LHCN-M2 (cell line): ENCODE results near the gene SFT2D3. TPM values are rescaled to one million over a fixed set of nuclear protein-coding genes. Genes with fewer than 3 reads are reported as not detected.

ENCODE experiments used
- DNase-seq: peaks from one replicate; pipeline ENCODE4 v3.0.0-alpha.2; 2012; ENCODE audit warnings: low read depth
- total RNA-seq: library from RNA; depleted of rRNA; stranded (reverse); fragments of >200 nt; gene quantifications from 2 replicates; pipeline ENCODE4 v1.2.3, GENCODE V29; 2014

SFT2D3 gene
- total RNA-seq, 1 experiment from 2014 or later: 6.0 TPM

DNA sequence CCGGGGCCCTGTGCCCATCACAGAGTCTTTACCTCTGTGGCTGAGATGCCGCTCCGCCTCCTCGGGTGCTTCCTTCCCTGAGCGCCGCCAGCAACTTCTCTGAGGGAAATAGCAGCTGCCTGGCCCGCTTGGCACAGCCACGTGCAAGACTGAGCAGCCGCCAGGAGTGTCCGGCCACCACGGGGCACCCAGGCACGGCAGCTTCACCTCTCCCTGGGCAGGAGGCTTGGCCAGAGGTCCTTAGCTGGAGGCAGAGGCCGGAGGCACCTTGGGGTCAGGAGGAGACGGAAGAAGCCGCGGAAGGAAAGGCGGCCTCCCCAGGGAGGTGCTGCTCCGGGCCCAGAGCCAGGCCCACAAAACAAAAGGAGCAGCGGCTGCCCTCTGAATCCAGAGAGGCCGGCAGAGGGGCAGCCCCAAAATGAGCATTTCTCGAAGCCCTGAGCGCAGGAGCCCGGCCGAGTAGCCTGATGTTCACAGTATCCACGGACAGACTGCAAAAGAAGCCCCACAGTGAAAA is 20.0 kb upstream of the SFT2D3 start:
- DNase-seq: peak; percentile 31

DNA sequence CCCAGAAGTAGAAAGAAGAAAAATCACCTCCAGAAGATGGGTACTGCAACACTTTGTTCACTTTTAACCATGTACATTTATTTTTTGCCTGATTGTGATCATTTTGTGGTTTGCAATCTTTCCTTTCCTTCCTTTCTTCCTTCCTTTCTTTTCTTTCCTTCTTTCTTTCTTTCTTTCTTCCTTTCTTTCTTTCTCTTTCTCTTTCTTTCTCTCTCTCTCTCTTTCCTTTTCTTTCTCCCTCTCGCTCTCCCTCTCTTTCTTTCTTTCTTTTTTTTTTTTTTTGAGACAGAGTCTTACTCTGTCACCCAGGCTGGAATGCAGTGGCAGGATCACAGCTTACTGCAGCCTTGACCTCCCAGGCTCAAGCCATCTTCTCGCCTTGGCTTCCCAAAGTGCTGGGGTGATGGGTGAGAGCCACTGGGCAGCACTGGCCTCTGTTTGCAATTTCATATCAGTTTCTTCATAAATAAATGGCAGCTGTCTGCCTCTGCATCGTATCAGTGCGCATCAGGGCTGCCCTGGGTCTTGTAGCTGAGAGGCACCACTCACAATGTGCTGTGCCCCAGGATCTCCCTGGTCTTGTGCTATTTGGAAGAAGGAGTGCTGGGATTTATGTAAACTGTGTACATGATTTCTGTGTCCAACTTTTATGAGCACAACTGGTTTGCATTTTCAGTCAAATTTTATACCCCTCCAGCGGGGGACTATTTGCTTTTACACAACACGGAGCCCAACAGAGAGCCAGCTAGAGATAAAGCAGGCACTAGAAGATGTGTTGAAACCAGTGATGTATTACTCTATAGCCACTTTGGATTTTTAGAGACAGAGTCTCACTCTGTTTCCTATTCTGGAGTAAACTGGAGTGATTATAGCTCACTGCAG is 19.1 kb upstream of the SFT2D3 start:
- DNase-seq: no peak

DNA sequence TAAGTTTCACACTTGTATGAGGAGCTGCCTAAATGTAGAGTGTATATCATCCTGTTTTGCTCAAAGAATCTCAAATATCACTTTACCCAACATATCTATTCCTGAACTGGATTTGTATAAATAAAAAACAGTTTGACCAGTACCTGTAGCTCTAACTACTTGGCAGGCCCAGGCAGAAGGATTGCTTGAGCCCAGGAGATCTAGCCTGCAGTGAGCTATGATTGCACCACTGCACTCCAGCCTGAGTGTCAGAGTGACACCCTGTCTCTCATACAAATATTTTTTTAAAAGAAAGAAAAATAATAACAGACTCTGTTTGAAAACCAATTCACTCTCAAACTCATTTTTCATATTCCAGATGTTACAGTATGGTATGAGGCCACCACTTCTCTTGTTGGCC is 18.2 kb upstream of the SFT2D3 start:
- DNase-seq: no peak

DNA sequence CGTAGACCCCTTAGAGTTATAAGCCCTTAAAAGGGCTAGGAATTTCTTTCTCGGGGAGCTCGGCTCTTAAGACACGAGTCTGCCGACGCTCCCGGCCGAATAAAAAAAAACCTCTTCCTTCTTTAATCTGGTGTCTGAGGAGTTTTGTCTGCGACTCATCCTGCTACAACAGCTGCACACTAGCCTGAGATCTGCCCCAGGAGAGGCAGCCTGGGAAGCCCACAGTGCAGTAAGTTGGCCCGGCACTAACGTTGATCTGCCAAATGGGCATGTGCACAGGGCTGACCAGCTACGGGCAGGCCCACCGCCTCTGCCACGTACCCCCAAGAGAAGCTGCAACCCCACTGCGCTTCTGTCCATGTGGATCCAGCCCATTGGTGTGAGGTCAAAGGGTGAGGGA is 17.5 kb upstream of the SFT2D3 start:
- peak; percentile 70 for DNase-seq

DNA sequence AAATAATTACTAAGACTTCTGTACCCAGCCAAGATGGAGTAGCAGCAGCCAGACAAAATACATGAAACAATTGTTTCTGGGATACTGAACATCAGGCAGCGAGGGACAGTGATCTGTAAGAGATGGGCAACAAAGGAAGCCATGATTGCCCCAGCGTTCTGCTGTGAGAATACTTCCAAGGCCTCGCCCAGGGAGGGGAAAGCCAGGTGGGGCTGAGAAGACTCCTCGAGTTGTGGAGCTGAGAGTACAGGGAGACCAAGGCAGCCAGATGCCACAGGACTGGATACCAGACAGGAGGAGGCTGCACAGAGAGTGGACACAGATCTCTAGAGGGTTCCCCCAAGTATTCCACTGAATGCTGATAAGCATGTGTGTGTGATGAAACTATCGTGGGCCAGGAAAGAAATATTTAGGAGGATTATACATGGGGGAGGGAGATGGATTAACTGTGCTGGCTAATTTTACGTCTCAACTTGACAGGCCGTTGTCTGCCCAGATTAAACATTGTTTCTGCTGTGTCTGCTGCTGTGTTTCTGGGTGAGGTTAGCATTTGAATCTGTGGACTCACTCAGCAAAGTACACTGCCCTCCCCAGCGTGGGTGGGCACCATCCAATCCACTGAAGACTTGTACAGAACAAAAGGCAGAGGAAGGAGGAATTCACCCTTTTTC is 15.8 kb upstream of the SFT2D3 start:
- DNase-seq: no peak

DNA sequence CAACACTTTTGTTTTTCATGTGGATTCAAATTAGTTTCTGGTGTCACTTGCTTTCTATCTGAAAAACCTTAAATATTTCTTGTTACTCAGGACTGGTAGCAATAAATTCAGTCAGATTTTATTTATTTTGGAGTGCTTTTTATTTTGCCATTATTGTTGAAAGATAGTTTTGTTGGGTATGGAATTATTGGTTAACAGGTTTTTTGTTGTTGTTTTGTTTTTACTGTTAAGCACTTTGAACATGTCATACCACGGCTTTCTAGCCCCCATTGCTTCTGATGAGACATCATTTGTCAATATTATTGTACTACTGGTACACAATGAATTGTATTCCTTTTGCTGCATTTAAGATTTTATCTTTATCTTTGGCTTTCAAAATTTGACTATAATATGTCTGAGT is 12.9 kb upstream of the SFT2D3 start:
- DNase-seq: no peak

DNA sequence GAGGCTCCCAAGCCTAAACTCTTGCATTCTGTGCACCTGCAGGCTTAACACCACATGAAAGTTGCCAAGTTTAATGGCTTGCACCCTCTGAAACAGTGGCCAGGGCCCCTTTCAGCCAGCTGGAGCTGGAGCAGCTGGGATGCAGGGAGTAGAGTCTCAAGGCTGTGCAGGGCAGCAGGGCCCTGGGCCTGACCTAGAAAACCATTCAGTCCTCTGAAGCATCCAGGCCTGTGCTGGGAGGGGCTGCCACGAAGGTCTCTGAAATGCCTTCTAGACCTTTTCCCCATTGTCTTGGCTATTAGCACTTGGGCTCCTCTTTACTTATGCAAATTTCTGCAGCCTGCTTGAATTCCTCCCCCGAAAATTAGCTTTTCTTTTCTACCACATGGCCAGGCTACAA is 10.6 kb upstream of the SFT2D3 start:
- no peak for DNase-seq

DNA sequence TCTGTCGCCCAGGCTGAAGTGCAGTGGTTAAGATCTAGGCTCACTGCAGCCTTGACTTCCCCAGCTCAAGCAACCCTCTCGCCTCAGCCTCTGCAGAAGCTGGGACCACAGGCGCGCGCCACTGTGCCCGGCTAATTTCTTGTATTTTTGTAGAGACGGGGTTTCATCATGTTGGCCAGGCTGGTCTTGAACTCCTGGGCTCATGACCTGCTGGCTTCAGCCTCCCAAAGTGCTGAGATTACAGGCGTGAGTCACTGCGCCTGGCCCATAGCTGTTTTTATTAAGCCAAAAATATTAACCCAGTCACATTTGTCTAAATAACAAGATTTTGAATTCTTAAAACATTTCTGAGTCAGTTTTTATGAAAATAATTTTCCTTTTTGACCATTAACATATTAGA is 6.3 kb upstream of the SFT2D3 start:
- no peak for DNase-seq

DNA sequence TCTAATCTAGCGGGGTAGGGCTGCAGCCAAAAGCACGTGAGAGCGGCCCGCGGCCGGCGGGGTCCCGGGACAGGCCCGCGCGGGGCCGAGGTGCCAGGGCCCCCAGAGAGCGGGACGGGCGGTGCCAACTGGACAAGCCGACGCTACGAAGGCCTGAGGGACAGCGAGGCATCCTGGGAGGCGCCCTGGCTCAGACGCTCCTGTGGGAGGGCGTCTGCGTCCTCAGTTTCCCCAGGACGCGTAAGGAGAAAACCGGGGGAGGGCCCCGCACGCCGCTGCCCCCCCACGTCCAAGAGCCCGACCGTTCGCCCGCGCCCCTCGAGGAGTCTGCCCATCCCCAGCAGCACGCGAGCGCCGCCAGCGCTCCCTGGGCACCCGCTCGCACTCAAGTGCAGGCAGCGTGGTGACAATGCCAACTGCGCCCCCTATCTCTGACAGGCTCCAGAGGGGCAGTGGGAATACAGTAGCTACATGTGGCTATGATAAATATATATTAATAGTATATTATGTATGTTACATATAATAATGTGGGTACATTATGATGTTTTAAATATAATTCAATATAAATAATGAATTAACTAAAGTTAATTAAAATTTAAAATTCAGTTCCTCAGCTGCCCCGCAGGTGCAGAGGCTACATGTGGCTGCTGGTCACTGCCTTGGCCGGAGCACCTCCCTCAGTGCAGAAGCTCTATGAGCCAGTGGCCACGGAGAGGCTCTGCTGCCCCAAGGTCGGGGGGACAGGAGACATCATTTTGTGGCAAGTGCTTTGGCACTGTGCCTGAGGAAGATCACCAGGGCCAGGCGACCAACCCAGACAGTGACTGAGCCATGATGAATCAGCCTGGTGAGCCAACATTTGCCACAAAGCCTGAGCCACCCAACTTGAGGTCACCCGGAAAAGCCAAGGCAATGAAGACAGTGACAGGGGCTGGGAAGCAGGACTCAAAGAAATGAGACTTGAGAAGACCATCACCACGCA is 5.5 kb upstream of the SFT2D3 start:
- peak; percentile 71 for DNase-seq

DNA sequence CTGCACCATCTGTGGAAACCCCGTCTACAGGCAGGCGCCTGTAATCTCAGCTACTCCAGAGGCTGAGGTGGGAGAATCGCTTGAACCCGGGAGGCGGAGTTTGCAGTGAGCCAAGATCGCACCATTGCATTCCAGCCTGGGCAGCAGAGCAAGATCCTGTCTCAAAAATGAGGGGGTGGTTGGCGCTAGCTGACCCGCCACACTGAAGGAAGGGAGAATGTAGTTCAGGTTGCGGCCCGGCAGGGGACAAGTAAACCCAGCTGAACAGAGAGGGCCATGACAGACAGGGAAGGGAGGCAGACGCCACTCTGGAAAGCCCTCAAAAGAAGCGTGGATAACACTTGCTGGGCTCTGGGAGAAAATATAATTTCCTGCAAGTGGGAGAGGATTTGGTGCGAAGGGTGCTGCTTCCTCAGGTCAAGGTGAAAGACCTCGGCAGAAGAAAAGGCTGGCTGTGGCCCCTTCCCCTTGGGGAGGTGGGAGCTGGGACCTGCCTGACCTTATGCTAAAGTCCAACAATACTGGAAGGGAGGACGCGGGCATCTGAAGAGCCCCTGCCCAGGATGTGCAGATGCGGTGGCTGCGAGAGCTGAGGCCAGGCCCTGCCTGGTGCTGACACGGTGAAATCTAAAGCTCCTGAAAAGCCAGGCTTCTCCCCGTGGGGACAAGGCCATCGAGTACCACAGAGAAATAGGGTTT is 3.7 kb upstream of the SFT2D3 start:
- no peak for DNase-seq

DNA sequence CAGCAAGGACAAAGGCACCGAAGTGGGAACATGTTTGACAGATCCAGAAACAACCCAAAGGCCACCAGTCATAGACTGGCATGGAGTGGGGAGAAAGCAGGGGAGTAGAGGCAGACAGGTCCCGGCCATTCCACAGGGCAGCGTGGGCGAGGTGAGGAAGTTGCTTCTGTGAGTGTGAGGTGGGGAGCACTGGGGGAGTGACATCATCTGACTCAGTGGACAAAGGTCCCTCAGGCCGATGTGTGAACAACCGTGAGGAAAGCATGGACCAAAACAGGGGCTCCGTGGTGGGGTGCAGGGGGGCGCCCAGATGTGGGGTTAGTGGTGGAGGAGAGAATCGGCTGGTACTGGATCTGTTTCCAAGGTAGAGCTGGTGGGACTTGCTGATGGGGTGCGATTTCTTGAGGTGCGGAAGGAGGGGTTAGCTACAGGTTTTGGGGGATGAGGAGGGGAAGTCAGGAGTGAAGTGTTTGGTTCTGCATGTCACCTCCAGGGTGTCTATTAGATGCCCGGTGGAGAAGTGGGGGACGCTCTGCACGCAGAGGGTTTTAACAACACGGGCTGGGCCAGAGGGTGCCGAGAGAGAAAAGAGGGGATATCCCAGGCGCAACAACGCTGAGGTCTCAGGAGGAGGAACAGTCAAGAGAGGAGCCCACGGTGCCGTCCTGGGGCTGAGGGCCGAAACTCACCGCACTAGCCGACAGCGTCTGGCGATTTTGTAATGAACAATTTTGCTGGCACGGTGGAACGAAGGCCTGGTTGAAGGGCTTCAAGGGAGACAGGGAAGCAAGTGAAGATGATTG is 2.5 kb upstream of the SFT2D3 start:
- no peak for DNase-seq

DNA sequence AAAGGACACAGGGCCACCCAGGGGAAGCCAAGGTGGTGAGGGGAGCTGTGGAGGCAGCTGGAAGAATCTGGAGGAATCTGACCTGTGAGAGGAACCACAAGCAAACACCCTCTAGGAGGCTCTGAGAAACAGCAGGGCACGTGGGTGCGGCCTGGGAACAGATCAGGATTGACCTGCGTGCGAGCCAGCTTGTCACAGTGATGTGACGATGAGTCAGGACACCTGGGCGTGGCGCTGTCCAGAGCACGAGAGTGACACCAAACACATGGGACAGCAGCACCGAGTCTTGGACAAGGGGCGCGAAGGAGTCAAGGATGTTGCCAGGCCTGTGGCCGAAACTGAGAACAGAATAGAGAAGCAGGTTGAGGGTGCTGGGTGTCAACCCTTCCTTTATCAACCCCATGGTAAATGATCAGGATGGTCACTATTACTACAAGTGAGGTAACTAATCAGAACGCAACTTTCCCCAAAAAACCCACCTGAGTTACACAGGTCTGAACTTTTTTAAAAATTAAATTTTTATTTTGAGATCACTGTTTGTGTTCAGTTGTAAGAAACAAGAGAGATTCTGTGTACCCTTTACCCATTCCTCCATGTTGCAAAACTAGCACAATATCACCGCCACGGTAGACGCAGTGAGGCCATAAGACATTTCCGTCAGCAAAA is 637 bp upstream of the SFT2D3 start:
- DNase-seq: no peak

DNA sequence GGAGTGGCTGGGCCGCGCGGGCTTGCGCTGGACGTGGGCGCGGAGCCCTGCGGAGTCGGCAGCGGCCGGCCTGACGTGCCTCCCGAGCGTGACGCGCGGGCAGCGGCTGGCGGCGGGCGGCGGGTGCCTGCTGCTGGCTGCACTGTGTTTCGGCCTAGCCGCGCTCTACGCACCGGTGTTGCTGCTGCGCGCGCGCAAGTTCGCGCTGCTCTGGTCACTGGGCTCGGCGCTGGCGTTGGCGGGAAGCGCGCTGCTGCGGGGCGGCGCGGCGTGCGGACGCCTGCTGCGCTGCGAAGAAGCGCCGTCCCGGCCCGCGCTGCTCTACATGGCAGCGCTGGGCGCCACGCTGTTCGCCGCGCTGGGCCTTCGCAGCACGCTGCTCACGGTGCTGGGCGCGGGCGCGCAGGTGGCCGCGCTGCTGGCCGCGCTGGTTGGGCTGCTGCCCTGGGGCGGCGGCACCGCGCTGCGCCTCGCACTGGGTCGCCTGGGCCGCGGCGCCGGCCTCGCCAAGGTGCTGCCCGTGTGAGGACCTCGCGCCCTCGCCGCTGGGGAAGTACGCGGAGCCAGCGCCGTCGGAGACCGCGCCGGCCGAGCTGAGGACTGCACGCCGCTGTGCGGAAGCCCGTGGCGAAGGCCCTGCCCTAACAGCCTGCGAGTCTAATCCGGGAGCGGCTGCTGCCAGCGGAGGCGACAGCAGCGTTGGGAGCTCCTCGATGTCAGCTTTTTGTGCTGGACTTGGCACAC is 526 bp downstream of the SFT2D3 start:
- DNase-seq: peak; percentile 68

DNA sequence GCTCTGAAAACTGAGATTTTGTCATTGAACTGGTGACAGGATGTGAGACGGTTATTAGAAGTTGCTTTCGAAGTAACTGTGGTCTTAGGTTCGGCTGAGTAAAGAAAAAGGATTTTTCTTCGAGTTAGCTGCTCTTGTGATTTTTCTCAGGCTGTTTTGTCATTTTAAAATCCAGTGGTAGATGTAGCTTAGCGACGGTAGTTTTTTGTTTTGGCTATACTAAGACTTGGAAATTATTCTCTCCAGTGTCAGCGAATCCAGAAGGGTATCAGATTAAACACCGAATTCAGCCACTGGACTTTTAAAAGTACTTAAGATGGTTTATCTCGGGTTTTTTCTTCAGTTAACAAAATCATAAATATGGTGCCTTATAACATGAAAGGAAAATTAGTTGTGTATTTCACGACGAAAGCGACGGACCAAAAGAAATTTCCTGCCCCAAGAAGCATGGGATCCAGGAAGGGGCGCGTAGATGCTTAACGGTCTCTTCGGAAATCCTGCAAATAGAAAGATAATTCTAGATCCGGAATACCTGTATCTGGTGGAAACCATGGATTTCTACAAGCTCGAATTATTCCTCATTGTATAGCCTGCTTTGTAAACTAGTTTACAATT is 1.2 kb downstream of the SFT2D3 start:
- DNase-seq: no peak

DNA sequence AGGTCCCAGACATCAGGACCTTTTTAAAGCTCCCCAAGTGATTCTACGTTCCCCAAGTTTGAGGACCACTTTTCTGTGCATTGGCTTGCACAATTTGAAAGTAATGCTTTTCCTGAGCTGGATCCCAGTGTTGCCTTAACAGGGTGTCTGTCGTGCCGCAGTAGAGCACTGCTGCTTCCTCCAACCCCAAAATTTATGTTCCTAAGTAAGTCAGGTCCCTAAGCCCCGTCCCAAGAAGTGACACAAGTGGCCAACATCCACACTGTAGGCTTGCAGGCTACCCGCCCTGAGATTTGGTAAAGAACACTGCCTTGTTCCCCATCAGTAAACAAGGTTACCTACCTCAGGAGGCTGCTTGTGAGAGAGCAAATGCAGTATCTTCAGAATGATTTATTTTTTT is 2.0 kb downstream of the SFT2D3 start:
- no peak for DNase-seq

DNA sequence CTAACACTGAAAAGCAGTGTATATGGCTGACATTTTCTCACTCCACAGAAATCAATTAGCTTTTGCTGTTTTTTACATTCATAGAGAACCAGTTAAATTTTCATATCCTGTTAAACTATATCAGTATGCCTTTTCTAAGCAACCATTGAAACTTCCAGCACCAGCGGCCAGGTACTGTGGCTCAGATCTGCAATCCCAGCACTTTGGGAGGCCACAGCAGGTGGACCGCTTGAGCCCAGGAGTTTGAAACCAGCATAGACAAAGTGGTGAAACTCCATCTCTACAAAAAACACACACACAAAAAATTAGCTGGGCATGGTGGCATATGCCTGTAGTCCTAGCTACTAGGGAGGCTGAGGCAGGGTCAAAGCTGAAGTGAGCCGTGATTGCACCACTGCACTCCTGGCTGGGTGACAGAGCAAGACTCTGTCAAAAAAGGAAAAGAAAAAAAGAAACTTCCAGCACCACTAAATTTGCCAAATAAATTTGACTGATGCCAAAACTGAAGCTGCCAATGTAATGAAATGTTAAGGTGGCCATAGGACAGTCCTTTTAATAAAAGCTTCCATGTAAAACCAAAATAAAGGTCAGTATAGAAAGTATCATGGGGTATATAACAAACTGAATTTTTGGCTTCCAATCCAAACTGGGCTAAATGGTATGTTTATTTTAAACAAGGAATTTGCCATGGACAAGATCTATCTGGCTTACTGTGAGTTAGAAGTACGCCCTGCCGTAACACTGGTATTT is 3.5 kb downstream of the SFT2D3 start:
- no peak for DNase-seq

DNA sequence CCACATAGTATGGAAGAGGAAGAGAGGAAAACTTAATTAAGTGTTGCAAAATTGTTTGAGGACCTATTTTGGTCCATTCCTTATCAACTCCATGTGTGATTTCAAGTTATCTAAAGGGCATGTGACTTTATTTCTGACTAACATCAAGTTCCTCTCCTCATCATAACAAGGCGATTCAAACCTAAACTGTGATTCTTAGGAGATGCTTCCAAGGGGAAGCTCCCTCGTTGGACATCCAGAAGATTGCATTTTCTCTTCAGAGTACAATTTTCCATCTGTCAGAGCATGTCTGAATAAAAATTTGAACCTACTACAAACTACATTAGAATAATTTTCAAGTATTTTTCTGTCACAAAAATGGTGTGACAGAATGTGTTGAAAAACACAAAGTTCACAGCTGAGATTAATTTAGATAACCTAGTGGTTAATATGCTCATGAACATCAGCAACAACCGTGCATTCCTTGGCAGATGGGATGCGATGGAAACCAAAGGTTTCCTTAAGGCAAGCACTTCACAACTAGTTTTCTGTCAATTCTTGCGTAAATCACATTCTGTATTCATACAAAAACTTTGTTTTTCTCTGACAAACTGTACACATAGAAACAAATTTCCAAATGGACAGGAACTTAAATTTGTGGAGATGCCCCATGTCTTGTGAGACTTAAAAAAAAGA is 4.2 kb downstream of the SFT2D3 start:
- no peak for DNase-seq
